Measurements from ENCODE around the gene NELL1. TPM values are rescaled to one million over a fixed set of nuclear protein-coding genes. Genes with fewer than 3 reads are reported as not detected.

NELL1 gene
- total RNA-seq, 3 donors from 2014 or later (not counting 1 experiment from before 2014, with no cell fraction given): not detected

- no peak overlapping the region for H3K27ac ChIP-seq (ENCODE audit: low read length)
- H3K4me1 Mint-ChIP-seq: no peaks in the 10 kb centered on the region
- ATAC-seq: no peak
- H3K36me3 ChIP-seq (ENCODE audit: control insufficient read depth, insufficient read depth, low read length): no peaks in the 10 kb centered on the region
- WGBS (ENCODE audit: insufficient coverage): 86% methylated on average over 6 of the region's 6 CpGs
- no peak overlapping the region for H3K4me3 Mint-ChIP-seq
- H3K4me1 ChIP-seq (ENCODE audit: control insufficient read depth, insufficient read depth, low read length): no peaks in the 10 kb centered on the region
- no peak overlapping the region for H3K27ac Mint-ChIP-seq
- DNase-seq: no peak
- H3K9me3 Mint-ChIP-seq: peaks cover 7 to 15% of the 10 kb centered on the region in 2 donors
- H3K9me3 ChIP-seq (ENCODE audit: control insufficient read depth, insufficient read depth, low read length): no peaks in the 10 kb centered on the region
- TF ChIP-seq, protein P1, sequence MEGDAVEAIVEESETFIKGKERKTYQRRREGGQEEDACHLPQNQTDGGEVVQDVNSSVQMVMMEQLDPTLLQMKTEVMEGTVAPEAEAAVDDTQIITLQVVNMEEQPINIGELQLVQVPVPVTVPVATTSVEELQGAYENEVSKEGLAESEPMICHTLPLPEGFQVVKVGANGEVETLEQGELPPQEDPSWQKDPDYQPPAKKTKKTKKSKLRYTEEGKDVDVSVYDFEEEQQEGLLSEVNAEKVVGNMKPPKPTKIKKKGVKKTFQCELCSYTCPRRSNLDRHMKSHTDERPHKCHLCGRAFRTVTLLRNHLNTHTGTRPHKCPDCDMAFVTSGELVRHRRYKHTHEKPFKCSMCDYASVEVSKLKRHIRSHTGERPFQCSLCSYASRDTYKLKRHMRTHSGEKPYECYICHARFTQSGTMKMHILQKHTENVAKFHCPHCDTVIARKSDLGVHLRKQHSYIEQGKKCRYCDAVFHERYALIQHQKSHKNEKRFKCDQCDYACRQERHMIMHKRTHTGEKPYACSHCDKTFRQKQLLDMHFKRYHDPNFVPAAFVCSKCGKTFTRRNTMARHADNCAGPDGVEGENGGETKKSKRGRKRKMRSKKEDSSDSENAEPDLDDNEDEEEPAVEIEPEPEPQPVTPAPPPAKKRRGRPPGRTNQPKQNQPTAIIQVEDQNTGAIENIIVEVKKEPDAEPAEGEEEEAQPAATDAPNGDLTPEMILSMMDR (IDR thresholded peaks at IDR 0.05): no peak
- no peaks in the 10 kb centered on the region for H3K27me3 Mint-ChIP-seq (ENCODE audit: low read depth in 2 of 2)
- intact Hi-C loops (cut with micrococcal nuclease): no loop called here
- no peaks in the 10 kb centered on the region for H3K27me3 ChIP-seq (ENCODE audit: control insufficient read depth, insufficient read depth, low read length)
- H3K36me3 Mint-ChIP-seq: no peaks in the 10 kb centered on the region
- H3K4me3 ChIP-seq (ENCODE audit: low read length): no peak overlapping the region
Measured at GRCh38 chr11:20707876-20708275, 38.5 kb downstream of the NELL1 start.

GRCh38 chr11:20712912-20713311 is 43.5 kb downstream of the NELL1 start:
- Histone ChIP-seq H3K27ac (ENCODE audit: low read length) (no peak overlapping the region), H3K27me3 (ENCODE audit: control insufficient read depth, insufficient read depth, low read length) (no peaks in the 10 kb centered on the region), H3K4me3 (ENCODE audit: low read length) (no peak overlapping the region), H3K9me3 (ENCODE audit: control insufficient read depth, insufficient read depth, low read length) (no peaks in the 10 kb centered on the region), H3K4me1 (ENCODE audit: control insufficient read depth, insufficient read depth, low read length) (no peaks in the 10 kb centered on the region), H3K36me3 (ENCODE audit: control insufficient read depth, insufficient read depth, low read length) (no peaks in the 10 kb centered on the region)
- Mint-ChIP-seq H3K27ac (no peak overlapping the region), H3K27me3 (ENCODE audit: low read depth in 2 of 2) (no peaks in the 10 kb centered on the region), H3K4me3 (no peak overlapping the region), H3K4me1 (no peaks in the 10 kb centered on the region), H3K9me3 (peaks cover 2 to 6% of the 10 kb centered on the region in 2 donors), H3K36me3 (no peaks in the 10 kb centered on the region)
- intact Hi-C loops (cut with micrococcal nuclease): no loop called here
- DNase-seq (no peak), ATAC-seq (no peak)
- WGBS (ENCODE audit: insufficient coverage): 85% methylated on average over 3 of the region's 3 CpGs
- TF ChIP-seq, protein P1 (IDR thresholded peaks at IDR 0.05): no peak

GRCh38 chr11:20715464-20715863 is 46.1 kb downstream of the NELL1 start:
- Histone ChIP-seq H3K4me1 (ENCODE audit: control insufficient read depth, insufficient read depth, low read length) (no peaks in the 10 kb centered on the region), H3K27ac (ENCODE audit: low read length) (no peak overlapping the region), H3K4me3 (ENCODE audit: low read length) (no peak overlapping the region), H3K36me3 (ENCODE audit: control insufficient read depth, insufficient read depth, low read length) (no peaks in the 10 kb centered on the region), H3K9me3 (ENCODE audit: control insufficient read depth, insufficient read depth, low read length) (no peaks in the 10 kb centered on the region), H3K27me3 (ENCODE audit: control insufficient read depth, insufficient read depth, low read length) (no peaks in the 10 kb centered on the region)
- peaks cover 2 to 5% of the 10 kb centered on the region in 2 donors for H3K9me3 Mint-ChIP-seq
- TF ChIP-seq, protein P1 (IDR thresholded peaks at IDR 0.05): no peak
- no peak overlapping the region for H3K4me3 Mint-ChIP-seq
- intact Hi-C loops (cut with micrococcal nuclease): no loop called here
- no peaks in the 10 kb centered on the region for H3K27me3 Mint-ChIP-seq (ENCODE audit: low read depth in 2 of 2)
- DNase-seq (no peak), ATAC-seq (no peak)
- WGBS (ENCODE audit: insufficient coverage): no CpG with 5 or more reads among the region's 1 CpG
- H3K27ac Mint-ChIP-seq: no peak overlapping the region
- H3K4me1 Mint-ChIP-seq: no peaks in the 10 kb centered on the region
- peaks cover 2% of the 10 kb centered on the region for H3K36me3 Mint-ChIP-seq

- Mint-ChIP-seq H3K4me3 (no peak overlapping the region), H3K36me3 (peaks cover 6% of the 10 kb centered on the region), H3K27ac (no peak overlapping the region), H3K4me1 (no peaks in the 10 kb centered on the region), H3K27me3 (ENCODE audit: low read depth in 2 of 2) (no peaks in the 10 kb centered on the region), H3K9me3 (peaks cover 4 to 5% of the 10 kb centered on the region in 2 donors)
- no peaks in the 10 kb centered on the region for H3K27me3 ChIP-seq (ENCODE audit: control insufficient read depth, insufficient read depth, low read length)
- H3K9me3 ChIP-seq (ENCODE audit: control insufficient read depth, insufficient read depth, low read length): no peaks in the 10 kb centered on the region
- no peaks in the 10 kb centered on the region for H3K36me3 ChIP-seq (ENCODE audit: control insufficient read depth, insufficient read depth, low read length)
- DNase-seq: no peak
- TF ChIP-seq, protein P1 (IDR thresholded peaks at IDR 0.05): no peak
- no peak overlapping the region for H3K4me3 ChIP-seq (ENCODE audit: low read length)
- WGBS (ENCODE audit: insufficient coverage): 72% methylated on average over 2 of the region's 3 CpGs
- ATAC-seq: no peak
- H3K27ac ChIP-seq (ENCODE audit: low read length): no peak overlapping the region
- intact Hi-C loops (cut with micrococcal nuclease): no loop called here
- H3K4me1 ChIP-seq (ENCODE audit: control insufficient read depth, insufficient read depth, low read length): no peaks in the 10 kb centered on the region
Measured at GRCh38 chr11:20715931-20716330, 46.5 kb downstream of the NELL1 start.

Measured in natural killer cell (primary cell).